Nephron (organoid): Measurements from ENCODE around the gene APEH.

Experiments
- H3K27ac Mint-ChIP-seq, 3 experiments: 2 replicates each; pipeline ENCODE4 v1.8.0; 2020; ENCODE audit warnings: mixed read lengths in 3 of 3, mild to moderate bottlenecking in 2 of 3, moderate library complexity in 1 of 3
- H3K27me3 Mint-ChIP-seq: 2 replicates; pipeline ENCODE4 v1.8.0; 2021; ENCODE audit warnings: low read depth, mild to moderate bottlenecking, moderate library complexity, mixed read lengths
- H3K36me3 Mint-ChIP-seq: 2 replicates; pipeline ENCODE4 v1.8.0; 2020; ENCODE audit warnings: low read depth, mixed read lengths
- H3K4me1 Mint-ChIP-seq: 2 replicates; pipeline ENCODE4 v1.8.0; 2020; ENCODE audit warnings: mixed read lengths
- H3K4me3 Mint-ChIP-seq, 3 experiments: 2 replicates each; pipeline ENCODE4 v1.8.0; 2020; ENCODE audit warnings: mild to moderate bottlenecking in 3 of 3, mixed read lengths in 3 of 3, moderate library complexity in 2 of 3
- H3K9me3 Mint-ChIP-seq: 2 replicates; pipeline ENCODE4 v1.8.0; 2020; ENCODE audit warnings: mixed read lengths
- TF ChIP-seq, protein P1 (sequence below), 3 experiments: fragments of 200-600 bp; sonication (generic); IDR thresholded peaks; one replicate each; pipeline ENCODE4 v1.5.0; 2021; ENCODE audit warnings: antibody characterized with exemption in 3 of 3; ENCODE audit not compliant: unreplicated experiment in 3 of 3

Gene APEH

DNA sequence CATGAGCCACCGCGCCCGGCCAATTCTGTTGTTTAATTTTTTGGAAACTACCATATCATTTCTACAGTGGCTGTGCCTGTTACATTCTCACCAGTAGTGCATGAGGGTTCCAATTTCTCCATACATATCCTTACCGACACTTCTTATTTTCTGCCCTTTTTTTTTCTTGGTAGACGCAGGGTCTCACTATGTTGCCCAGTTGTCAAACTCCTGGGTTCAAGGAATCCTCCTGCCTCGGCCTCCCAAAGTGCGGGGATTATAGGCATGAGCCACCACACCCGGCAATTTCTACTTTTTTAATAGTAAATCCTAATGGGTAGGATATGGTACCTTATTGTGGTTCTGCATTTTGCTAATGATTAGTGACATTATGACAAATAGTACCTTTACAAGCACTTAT lies 35.7 kb downstream of the APEH start:
- H3K27ac Mint-ChIP-seq = no peak overlapping the region

DNA sequence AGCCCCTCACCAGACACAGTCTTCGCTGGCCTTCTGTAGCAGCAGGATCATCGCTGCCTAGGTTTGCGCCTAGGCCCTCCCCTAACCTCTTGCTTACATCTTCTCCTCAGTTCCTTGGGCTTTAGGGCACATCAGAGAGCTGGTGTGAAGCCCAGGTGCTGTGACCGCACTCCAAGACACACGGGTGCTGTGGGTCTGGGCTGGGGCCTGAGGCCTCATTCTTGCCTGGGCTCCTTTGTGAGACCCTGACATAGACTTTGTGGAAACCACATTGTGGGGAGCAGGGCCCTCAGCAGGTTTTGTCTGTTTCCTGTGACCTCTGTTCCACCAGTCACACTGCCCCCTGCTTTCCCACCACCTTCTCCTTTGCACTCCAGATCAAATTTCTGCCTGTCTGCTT lies 37.3 kb downstream of the APEH start:
- H3K27ac Mint-ChIP-seq = no peak overlapping the region
- H3K4me1 Mint-ChIP-seq = no peaks in the 10 kb centered on the region
- no peaks in the 10 kb centered on the region for H3K27me3 Mint-ChIP-seq
- TF ChIP-seq, protein P1, sequence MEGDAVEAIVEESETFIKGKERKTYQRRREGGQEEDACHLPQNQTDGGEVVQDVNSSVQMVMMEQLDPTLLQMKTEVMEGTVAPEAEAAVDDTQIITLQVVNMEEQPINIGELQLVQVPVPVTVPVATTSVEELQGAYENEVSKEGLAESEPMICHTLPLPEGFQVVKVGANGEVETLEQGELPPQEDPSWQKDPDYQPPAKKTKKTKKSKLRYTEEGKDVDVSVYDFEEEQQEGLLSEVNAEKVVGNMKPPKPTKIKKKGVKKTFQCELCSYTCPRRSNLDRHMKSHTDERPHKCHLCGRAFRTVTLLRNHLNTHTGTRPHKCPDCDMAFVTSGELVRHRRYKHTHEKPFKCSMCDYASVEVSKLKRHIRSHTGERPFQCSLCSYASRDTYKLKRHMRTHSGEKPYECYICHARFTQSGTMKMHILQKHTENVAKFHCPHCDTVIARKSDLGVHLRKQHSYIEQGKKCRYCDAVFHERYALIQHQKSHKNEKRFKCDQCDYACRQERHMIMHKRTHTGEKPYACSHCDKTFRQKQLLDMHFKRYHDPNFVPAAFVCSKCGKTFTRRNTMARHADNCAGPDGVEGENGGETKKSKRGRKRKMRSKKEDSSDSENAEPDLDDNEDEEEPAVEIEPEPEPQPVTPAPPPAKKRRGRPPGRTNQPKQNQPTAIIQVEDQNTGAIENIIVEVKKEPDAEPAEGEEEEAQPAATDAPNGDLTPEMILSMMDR (IDR thresholded peaks at IDR 0.05; ENCODE audit: unreplicated experiment in 3 of 3) = no peak
- H3K9me3 Mint-ChIP-seq = no peaks in the 10 kb centered on the region
- H3K36me3 Mint-ChIP-seq = peaks cover 15% of the 10 kb centered on the region
- H3K4me3 Mint-ChIP-seq = no peak overlapping the region

More for the DNA sequence above, 35.7 kb downstream of the APEH start:
- TF ChIP-seq, protein P1 (IDR thresholded peaks at IDR 0.05; ENCODE audit: unreplicated experiment in 3 of 3) = no peak
- Mint-ChIP-seq H3K9me3 (no peaks in the 10 kb centered on the region), H3K4me1 (no peaks in the 10 kb centered on the region), H3K4me3 (no peak overlapping the region), H3K27me3 (no peaks in the 10 kb centered on the region), H3K36me3 (peaks cover 15% of the 10 kb centered on the region)

DNA sequence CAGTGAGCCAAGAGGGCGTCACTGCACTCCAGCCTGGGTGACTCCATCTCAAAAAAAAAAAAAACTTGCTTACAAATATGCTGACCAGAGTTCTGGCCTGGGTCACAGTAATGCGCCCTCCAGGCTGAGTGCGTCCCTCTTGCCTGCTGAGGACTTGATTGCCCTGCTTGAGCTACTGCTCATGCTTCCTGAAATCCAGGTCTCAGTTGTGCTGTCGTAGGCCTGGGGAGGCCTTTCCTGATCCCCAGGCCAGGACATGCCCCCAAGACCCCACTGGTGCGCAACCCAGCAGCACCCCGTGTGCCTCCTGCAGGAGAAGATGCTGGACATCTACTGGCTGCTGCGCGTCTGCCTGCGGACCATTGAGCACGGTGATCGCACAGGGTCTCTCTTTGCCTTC lies 38.0 kb downstream of the APEH start:
- Mint-ChIP-seq H3K4me3 (no peak overlapping the region), H3K36me3 (peaks cover 15% of the 10 kb centered on the region), H3K27ac (no peak overlapping the region), H3K27me3 (no peaks in the 10 kb centered on the region), H3K9me3 (no peaks in the 10 kb centered on the region), H3K4me1 (no peaks in the 10 kb centered on the region)
- TF ChIP-seq, protein P1 (IDR thresholded peaks at IDR 0.05; ENCODE audit: unreplicated experiment in 3 of 3) = no peak

DNA sequence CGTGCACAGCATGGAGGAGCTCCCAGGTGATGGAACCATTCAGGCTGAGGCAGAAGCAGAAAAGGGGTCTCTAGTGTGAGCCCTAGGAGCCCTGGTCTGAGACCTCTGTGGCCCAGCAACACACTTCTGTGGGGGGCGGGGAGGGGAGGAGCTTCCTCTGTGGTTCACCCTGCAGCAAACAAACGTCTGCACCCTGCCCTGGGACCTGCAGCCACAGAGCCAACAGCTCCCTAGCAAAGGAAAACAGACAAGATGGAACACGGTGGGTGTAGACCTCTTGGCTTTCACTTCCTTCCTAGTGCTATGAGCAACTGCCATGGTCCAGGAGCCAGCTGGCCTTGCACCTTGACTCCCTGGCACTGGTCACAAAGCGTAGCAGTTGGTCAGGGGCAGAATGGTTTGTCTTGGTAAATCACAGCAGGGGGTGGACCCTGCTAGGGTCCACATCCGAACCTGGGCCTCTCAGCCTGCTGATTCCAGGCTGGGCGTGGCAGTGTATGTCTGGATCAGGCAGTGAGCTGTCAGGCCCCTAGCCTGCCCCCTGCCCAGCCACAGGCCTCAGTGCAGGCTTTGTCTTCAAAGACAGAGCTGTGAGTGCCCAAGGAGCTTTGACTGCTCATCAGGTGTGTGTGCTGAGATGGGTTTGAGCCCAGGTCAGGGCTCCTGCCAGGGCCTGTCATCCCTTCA lies 38.6 kb downstream of the APEH start:
- Mint-ChIP-seq H3K4me3 (no peak overlapping the region), H3K4me1 (no peaks in the 10 kb centered on the region), H3K27me3 (no peaks in the 10 kb centered on the region), H3K27ac (no peak overlapping the region), H3K36me3 (peaks cover 12% of the 10 kb centered on the region), H3K9me3 (no peaks in the 10 kb centered on the region)
- TF ChIP-seq, protein P1 (IDR thresholded peaks at IDR 0.05; ENCODE audit: unreplicated experiment in 3 of 3) = no peak

DNA sequence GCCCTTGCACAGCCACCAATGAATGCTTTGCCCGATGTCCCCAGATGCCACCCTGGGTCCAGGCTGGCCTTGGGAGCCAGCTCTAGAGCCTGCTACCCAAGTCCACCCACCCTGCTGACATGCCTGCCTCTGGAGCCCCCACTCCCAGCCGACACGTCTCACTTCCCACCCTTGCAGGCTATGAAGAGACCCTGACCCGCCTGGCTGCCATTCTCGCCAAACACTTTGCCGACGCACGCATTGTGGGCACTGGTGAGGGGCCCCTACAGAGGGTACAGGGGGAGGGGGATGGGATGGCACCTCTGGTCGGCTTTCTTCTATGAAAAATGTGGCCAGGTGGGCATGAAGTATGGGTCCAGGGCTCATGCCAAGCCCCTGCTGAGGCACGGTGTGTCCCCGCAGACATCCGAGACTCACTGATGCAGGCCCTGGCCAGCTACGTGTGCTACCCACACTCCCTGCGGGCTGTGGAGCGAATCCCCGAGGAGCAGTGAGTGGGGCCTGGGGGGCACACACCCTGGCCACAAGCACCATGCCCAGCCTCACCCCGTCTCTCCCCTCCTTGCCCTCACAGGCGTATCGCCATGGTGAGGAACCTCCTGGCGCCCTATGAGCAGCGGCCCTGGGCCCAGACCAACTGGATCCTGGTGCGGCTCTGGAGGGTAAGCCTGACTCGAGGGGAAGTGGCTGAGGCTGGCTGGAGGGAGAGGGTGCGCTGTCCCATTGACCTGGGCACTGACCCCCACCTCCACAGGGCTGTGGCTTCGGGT lies 39.4 kb downstream of the APEH start:
- Mint-ChIP-seq H3K36me3 (peaks cover 8% of the 10 kb centered on the region), H3K27ac (no peak overlapping the region), H3K4me1 (peaks cover 1% of the 10 kb centered on the region), H3K27me3 (no peaks in the 10 kb centered on the region), H3K9me3 (no peaks in the 10 kb centered on the region), H3K4me3 (no peak overlapping the region)
- TF ChIP-seq, protein P1 (IDR thresholded peaks at IDR 0.05; ENCODE audit: unreplicated experiment in 3 of 3) = no peak
